ENCODE results near the gene ARMC5.

The ARMC5 gene

DNA sequence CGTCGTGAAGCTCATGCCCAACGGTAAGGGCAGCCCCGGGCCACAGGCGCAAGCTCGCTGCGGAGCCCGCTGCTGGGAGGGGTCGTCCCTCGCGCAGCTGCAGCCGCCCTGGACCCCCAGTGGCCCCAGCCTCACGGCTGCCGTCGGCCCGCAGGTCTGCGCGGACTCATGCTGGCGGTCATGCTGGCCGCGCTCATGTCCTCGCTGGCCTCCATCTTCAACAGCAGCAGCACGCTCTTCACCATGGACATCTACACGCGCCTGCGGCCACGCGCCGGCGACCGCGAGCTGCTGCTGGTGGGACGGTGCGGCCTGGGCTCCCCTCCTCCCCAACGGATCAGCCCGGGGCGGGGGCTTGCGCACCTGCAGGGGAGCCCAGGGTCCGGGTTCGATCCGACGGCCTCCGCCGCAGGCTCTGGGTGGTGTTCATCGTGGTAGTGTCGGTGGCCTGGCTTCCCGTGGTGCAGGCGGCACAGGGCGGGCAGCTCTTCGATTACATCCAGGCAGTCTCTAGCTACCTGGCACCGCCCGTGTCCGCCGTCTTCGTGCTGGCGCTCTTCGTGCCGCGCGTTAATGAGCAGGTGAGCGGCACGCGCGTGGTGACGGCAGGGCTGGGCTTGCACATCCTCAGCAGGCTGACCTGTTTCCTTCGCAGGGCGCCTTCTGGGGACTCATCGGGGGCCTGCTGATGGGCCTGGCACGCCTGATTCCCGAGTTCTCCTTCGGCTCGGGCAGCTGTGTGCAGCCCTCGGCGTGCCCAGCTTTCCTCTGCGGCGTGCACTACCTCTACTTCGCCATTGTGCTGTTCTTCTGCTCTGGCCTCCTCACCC, 29.4 kb downstream of the ARMC5 start:
- TF ChIP-seq TCF12 (IDR thresholded peaks at IDR 0.05; ENCODE audit: low read depth) = no peak
- TF ChIP-seq FOXM1 (IDR thresholded peaks at IDR 0.05; ENCODE audit: borderline replicate concordance, low read depth) = no peak
- TF ChIP-seq CREB1 (IDR thresholded peaks at IDR 0.05; ENCODE audit: low read depth) = no peak
- TF ChIP-seq ZBTB7A (IDR thresholded peaks at IDR 0.05; ENCODE audit: low read depth) = no peak
- TF ChIP-seq, protein P1, sequence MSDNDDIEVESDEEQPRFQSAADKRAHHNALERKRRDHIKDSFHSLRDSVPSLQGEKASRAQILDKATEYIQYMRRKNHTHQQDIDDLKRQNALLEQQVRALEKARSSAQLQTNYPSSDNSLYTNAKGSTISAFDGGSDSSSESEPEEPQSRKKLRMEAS (IDR thresholded peaks at IDR 0.05) = no peak
- no peak for TF ChIP-seq EP300 (IDR thresholded peaks at IDR 0.05; ENCODE audit: borderline replicate concordance)
- no peak for TF ChIP-seq TEAD4 (IDR thresholded peaks at IDR 0.05)
- no peak for TF ChIP-seq TAF1 (IDR thresholded peaks at IDR 0.05; ENCODE audit: low read depth)
- no peak for TF ChIP-seq USF1 (IDR thresholded peaks at IDR 0.05)
- no peak for TF ChIP-seq RAD21 (IDR thresholded peaks at IDR 0.05; ENCODE audit: low read depth)
- TF ChIP-seq CEBPB (IDR thresholded peaks at IDR 0.05) = no peak
- TF ChIP-seq YY1 (IDR thresholded peaks at IDR 0.05; ENCODE audit: low read depth) = no peak
- no peak for TF ChIP-seq NFIC (IDR thresholded peaks at IDR 0.05)
- no peak for TF ChIP-seq REST (IDR thresholded peaks at IDR 0.05; ENCODE audit: low read depth)
- TF ChIP-seq EGR1 (IDR thresholded peaks at IDR 0.05) = no peak

GRCh38 chr16:31489298-31489564, 29.9 kb downstream of the ARMC5 start:
- TF ChIP-seq, protein P1 (IDR thresholded peaks at IDR 0.05) = no peak

- no peak for TF ChIP-seq FOXM1 (IDR thresholded peaks at IDR 0.05; ENCODE audit: borderline replicate concordance, low read depth)
- TF ChIP-seq USF1 (IDR thresholded peaks at IDR 0.05) = no peak
- no peak for TF ChIP-seq YY1 (IDR thresholded peaks at IDR 0.05; ENCODE audit: low read depth)
- no peak for TF ChIP-seq EGR1 (IDR thresholded peaks at IDR 0.05)
- TF ChIP-seq, protein P1 (IDR thresholded peaks at IDR 0.05) = no peak
- no peak for TF ChIP-seq REST (IDR thresholded peaks at IDR 0.05; ENCODE audit: low read depth)
- no peak for TF ChIP-seq NFIC (IDR thresholded peaks at IDR 0.05)
- TF ChIP-seq RAD21 (IDR thresholded peaks at IDR 0.05; ENCODE audit: low read depth) = no peak
- TF ChIP-seq TAF1 (IDR thresholded peaks at IDR 0.05; ENCODE audit: low read depth) = no peak
Measured at GRCh38 chr16:31489616-31490584, 30.6 kb downstream of the ARMC5 start.

- TF ChIP-seq REST (IDR thresholded peaks at IDR 0.05; ENCODE audit: low read depth) = no peak
- no peak for TF ChIP-seq TEAD4 (IDR thresholded peaks at IDR 0.05)
- TF ChIP-seq ZBTB7A (IDR thresholded peaks at IDR 0.05; ENCODE audit: low read depth) = no peak
- TF ChIP-seq YY1 (IDR thresholded peaks at IDR 0.05; ENCODE audit: low read depth) = no peak
- no peak for TF ChIP-seq FOXM1 (IDR thresholded peaks at IDR 0.05; ENCODE audit: borderline replicate concordance, low read depth)
- TF ChIP-seq EGR1 (IDR thresholded peaks at IDR 0.05) = no peak
- TF ChIP-seq RAD21 (IDR thresholded peaks at IDR 0.05; ENCODE audit: low read depth) = no peak
- TF ChIP-seq TCF12 (IDR thresholded peaks at IDR 0.05; ENCODE audit: low read depth) = no peak
- TF ChIP-seq CREB1 (IDR thresholded peaks at IDR 0.05; ENCODE audit: low read depth) = no peak
- no peak for TF ChIP-seq TAF1 (IDR thresholded peaks at IDR 0.05; ENCODE audit: low read depth)
- no peak for TF ChIP-seq NFIC (IDR thresholded peaks at IDR 0.05)
- TF ChIP-seq, protein P1 (IDR thresholded peaks at IDR 0.05) = no peak
- no peak for TF ChIP-seq EP300 (IDR thresholded peaks at IDR 0.05; ENCODE audit: borderline replicate concordance)
- TF ChIP-seq CEBPB (IDR thresholded peaks at IDR 0.05) = no peak
Measured at GRCh38 chr16:31491778-31492418, 32.6 kb downstream of the ARMC5 start.
